GM20431 (cell line): ENCODE data around the gene SLC38A1.
"Not testable (repeated sequence)": the region's sequence is repeated elsewhere in the genome, so short reads cannot be mapped to it uniquely, and the experiment has no call there.

Experiments
- in situ Hi-C: fragments of 300-500 bp; cut with MseI, MboI; formaldehyde crosslinking; loops from one replicate; pipeline ENCODE4 v1.15.0; 2020; ENCODE audit warnings: low sequenced_read_pairs; ENCODE audit not compliant: unreplicated experiment

SLC38A1 gene

DNA sequence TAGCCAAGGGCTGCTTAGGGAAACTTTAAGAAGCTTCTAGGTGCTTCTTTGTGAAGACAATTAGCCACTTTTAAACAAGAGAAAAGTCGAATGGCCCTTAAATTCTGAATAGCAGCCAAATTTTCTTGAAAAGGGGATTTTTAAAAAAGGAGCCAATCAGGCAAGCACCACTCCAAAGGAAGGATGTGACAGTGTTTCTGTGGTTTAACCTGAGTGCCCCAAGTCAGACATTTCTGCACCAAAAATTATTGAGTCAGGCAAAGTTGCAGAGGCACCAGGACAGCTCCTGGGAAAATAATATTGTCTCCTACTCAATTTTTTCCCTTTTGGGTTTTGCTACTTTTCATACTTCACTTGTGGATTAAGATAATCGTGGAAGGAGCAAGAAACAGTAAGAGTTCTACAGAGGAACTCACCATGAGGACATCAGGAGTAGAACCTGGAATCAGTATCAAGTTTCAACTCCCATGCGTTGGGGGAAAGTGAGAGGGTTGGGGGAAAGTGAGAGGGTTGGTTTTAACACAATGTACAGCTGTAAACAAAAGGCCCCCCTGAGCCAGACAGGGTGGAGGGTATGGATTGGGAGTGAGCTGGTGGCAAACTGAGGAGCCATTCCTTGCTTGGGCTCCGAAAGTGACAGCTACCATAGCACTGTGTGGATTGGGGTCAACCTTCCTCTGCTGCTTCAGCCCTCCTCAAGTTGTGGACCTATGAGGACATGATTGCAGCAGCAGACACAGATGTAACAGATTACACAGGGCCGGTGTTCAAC lies 90.8 kb downstream of the SLC38A1 start:
- in situ Hi-C loops, result no loop called here

DNA sequence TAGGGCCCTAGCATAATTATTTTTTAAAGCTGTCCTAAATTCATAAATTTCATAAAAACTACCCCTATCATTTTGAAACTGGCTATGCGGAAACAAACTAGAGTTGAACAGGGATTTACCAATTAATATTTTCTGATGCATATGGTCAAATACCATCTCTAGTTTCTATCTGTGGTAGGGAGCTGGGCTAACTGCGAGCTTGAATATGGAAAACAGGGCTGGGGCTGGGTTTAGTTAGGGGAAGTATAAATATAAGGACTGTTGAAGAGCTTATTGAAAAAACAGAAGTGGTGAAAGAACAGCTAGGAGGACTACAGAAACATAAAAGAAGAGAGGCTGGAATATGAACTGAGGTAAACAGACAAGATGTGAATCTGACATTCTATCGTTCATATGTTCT lies 91.8 kb downstream of the SLC38A1 start:
- in situ Hi-C loops, result no loop called here

DNA sequence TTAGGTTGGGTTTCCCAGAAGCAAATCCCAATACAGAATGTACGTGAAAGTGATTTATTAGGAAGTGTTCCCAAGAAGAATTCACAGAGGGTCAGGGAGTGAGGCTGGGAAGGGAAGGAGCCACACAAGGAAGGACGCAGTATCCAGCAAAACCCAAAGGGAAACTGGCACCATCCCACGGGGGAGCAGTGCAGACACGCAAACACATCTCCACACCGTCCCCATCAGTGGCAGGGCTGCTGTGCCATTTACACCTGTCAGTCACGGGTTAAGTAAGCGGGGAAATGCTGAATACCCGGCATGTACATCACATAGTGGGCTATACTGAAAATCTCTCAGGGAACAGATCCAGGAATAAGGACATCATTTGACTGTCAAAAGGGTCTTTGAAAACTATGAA lies 93.9 kb downstream of the SLC38A1 start:
- in situ Hi-C loops, result no loop called here

DNA sequence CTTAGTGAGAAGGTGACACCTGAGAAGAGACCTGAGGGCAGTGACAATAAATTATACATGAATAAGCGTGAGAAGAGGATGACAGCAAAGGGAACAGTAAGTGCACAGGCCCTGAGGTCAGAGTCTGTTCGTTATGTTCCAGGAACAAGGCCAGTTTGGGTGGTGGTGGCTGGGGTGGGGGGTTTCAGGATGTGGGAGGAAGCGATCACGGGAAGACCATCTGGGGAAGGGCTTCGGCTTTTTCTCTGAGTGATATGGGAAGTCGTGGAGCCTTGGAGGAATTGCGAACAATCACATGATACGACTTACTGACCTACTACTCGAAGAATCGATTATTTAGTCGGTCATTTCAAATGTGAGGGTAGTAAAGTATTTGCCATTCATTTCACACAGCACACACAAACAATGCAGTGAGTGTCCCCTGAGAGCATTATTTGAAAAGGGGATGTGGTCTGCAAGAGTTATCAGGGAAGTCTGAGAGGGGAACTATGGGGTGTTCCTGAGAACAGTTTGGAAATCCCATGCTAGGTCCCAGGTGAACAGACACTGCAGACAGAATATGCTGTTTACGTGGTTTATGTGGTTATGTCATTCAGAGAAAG lies 94.7 kb downstream of the SLC38A1 start:
- in situ Hi-C loops, result no loop called here

DNA sequence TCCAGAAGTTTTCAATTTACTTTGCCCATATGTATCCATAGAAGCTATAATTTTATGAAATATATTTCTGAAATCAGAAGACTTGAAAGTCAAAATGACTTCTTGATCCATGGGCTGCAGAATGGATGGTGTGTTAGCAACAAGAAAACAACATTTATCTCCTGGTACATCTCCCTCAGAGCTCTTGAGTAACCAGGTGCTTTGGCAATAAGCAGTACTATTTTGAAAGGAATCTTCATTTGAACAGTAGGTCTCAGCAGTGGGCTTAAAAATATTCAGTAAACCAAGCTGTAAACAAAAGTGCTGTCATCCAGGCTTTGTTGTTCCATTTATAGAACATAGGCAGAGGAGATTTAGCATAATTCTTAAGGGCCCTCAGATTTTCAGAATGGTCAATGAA lies 100.4 kb downstream of the SLC38A1 start:
- in situ Hi-C loops, result no loop called here

DNA sequence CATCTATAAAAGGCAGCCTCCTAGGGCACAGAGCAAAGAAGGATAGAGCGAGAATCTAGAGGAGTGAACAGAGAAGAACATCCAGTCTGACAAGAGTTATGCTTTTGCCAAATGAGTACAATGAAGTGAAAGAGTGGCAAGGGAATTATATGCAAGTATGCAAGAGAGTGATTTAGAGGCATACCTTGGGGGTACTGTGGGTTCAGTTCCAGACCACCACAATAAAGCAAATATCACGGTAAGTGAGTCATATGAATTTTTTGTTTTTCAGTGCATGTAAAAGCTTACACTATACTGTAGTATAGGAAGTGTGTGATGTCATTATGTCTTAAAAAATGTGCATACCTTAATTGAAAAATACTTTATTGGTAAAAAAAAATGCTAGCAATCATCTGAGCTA lies 101.4 kb downstream of the SLC38A1 start:
- in situ Hi-C loops, result no loop called here

DNA sequence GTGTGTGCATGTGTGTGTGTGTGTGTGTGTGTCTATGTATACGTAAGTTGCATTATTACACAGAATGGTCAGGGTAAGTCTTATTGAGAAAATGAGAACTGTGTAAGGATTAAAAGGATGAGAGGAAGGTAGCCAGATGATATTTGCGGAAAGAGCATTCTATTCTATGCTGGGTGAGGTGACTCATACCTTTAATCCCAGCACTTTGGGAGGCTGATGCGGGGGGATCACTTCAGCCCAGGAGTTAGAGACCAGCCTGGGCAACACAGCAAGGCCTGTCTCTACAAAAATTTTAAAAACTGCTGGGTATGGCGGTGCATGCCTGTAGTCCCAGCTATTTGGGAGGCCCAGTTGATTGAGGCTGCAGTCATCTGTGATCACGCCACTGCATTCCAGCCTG lies 103.7 kb downstream of the SLC38A1 start:
- in situ Hi-C loops, result no loop called here

DNA sequence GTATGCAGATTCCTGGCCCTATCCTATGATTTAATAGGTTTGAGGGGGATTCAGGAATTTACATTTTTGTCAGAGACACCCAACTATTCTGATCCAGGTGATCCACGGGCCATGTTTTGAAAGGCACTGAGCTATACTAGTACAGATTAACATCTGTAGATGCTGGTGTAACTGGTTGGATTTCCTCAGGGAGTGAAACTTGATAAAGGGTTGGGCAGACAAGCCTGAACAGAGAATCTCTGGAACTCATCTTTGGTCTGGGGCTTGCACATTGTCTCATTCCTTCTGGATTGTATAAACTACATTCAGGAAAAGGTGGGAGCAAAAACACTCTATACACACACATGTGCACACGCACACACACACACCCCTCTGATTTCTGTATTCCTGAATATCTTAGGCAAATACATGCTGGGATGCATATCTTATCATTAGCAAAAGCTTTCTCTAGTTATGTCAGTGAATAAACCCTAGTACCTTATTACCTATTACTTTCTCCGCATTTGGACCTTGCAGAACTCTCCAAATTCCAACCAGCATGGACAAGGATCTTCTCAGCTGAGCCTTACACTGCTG lies 104.6 kb downstream of the SLC38A1 start:
- in situ Hi-C loops, result no loop called here

DNA sequence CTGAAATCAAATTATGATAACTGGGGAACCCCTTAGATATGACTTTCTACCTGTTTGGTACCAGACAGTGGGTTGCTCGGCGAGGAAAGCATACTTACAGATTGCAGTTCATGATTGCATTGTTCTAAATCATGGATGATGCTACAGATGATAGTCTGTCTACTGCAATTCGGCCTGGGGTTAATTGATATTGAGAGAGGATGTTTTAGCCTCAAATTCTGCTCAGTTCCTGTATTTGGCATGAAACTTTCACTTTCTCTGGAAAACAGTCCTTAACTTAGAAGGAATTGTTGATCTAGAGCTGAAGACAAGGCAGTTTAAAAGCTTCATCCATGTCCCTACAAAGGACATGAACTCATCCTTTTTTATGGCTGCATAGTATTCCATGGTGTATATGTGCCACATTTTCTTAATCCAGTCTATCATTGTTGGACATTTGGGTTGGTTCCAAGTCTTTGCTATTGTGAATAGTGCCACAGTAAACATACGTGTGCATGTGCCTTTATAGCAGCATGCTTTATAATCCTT lies 106.2 kb downstream of the SLC38A1 start:
- in situ Hi-C loops, result not testable (repeated sequence)

DNA sequence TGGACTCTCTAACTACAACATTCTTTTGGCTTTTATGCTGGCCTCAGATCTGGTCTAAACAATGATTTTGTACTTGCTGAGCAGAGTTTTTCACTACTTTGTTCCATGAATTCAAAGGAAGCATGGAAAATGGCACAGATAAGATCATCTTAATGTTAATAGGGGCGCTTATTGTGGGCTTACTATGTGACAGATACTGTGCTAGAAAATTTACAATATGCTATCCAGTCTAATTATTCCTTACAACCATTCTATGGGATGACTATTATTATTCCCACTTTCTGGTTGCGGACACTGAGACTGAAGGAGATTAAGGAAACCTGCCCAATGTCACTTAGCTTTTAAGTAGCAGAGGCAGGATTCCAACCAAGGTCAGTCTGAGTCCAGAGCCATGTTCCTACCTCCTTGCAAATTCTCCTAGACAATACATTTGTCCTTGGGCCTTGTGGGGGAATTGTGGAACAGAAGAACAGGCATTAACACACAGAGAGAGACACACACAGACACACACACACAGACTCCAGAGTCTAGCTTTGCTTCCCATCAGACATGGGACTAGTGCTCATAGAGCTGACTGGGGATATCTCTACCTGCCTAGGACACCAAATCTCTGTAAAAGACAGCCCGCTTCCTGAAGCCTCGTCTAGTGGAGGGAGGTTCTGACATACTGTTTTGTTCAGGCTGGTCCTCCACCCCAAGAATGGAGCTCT lies 107.7 kb downstream of the SLC38A1 start:
- in situ Hi-C loops, result no loop called here

DNA sequence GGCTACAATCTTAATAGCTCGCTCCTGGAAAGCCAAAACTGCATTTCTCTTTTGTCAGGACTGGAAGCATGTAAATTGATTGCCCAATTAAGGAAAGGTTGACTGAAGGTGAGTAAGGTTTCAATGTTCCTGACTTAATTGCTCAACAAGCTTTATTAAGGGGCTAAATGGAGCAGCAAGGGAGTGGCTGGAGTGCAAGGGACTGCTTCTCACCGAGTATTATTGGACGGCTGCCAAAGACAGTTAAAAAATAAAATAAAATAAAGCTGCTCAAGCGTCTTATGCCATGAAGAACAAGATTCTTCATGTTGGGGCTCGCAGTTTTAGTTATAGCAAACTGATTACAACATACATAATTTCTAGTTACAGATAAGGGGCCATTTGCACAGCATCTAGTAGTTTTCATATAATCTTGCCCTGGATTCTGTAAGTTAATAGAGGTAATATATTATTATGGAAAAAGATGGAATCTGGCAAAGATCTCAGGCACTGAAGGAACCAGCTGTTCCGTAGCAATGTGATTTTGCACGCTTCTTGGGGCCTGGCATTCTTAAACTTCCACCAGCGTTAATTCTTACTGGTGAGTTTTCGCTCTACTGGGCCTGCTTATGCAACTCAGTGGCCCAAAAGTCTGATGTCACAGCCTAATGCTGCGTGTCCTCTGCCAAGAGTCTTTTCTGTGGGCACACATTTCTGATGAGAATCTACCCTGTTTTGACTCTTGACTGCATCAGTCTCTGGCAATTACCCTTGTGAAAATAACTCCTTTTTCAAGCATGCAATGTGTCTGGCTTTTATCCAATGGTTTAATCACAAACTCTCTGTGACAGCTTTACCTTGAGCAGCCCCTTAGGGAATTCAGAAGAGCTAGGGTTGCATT lies 108.5 kb downstream of the SLC38A1 start:
- in situ Hi-C loops, result no loop called here

DNA sequence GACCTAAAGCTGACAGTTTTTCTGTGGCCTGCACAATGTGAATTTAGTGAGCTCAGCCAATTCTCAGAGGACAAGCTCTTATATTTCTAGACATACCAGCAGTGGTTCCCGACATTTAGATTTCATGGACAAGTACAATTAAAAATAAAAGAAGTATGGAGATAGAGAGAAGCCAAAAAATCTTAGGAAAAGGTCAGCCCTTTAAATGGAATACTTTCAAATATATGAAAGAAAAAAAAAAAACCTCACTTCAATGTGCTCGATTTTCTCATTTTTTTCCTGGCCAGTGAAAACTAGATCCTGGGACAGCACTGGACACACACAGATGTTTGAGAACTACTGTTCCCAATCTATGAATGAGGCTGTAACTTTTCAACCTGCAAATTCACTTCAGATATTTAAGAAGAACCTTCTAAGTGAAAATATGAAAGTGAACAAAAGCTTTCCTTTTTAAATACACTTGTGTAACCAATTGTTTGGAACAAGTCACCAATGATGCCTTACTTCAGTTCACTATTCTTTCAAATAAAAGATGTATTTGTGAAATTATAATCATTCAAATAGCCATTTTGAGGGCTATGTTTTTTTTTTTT lies 109.4 kb downstream of the SLC38A1 start:
- in situ Hi-C loops, result no loop called here

DNA sequence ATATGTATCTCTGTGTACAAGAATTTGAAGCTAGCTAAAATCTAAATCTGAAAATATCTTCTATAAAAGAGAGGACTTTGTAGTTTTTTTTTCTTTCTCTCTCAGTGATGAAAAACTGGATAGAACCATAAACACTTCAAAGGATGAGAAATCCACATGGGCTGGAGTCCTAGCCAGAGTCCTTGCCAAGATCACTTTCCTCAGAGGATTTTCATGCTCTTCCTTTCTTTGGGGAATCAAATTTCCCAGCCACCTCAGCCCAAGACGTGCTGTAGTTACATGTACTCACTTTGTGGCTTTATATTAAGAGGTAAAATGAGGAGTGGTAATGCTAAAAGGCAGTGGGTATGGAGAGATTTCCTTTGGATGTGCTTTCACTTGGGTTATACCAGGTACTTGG lies 110.3 kb downstream of the SLC38A1 start:
- in situ Hi-C loops, result no loop called here

DNA sequence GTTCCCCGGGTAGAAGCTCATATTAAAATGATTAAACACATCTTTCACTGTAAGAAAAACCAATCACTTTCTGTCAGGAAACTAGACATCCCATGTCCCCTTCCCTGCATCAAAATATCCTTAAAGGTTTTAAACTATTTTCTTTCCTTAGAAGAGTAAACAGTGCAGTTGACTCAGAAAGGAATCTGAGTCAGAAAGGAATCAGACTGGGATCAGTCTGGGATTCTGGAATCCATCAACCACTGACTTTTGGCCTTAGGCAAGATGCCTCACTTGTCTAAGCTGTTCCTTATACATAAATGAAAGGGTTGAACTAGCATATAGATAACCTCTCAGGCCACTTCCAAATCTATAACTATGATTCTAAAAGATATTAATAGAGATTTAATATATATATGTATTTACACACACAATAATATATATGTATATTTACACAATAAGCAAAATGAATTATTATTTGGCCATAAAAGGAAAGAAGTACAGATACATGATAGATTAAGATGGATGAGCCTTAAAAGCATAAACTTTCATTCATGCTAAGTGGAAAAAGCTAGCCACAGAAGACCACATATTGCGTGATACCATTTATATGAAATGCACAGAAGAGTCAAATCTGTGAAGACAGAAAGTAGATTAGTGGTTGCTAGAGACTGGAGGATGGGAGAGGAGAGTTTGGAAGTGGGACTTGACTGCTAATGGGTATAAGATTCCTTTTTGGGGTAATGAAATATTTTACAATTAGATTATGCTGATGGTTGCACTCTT lies 114.4 kb downstream of the SLC38A1 start:
- in situ Hi-C loops, result no loop called here

DNA sequence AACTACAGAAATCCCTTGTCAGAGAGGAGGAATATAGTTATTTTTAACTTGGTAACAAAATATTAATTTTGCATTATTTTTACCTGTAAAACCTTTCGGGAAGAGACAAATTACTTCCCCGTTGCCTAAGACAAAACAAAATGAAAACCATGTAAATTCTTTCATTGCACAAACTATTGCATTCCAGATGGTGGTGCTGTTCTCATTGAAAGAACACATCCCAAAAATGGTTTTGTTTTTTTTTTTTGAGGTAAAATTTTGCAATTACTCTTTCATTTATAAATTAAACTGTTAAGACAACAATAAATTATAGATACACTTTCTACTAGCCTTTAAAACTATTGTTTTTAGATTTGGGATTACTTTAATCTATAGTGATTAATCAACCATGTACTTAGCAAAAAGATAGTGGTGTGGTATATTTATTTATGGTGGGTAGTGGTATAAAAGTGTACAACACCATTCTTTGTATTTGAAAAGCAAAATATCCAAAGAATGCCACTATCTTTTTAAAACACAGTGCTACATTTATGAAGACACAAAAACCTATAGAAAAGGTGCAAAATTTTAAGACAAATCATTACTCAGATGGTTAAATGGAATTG lies 115.5 kb downstream of the SLC38A1 start:
- in situ Hi-C loops, result no loop called here

DNA sequence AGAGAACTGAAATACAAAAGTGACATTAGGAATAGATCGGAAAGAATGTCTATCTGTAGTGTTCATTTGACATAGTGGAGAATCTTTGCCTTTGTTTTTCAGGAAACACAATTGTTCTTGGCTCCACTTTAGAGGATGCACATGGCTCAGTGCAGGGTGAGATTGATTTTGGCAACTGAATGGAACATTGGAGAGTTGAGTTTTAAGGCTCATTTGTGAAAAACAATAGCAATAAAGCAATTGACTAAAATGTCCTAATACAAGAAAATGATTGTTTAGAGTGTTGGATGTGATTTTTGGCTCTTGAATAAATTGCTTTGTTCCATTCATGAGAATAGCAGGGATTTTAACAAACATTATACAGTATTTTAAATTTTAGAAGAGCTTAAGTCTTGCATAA lies 116.4 kb downstream of the SLC38A1 start:
- in situ Hi-C loops, result no loop called here

DNA sequence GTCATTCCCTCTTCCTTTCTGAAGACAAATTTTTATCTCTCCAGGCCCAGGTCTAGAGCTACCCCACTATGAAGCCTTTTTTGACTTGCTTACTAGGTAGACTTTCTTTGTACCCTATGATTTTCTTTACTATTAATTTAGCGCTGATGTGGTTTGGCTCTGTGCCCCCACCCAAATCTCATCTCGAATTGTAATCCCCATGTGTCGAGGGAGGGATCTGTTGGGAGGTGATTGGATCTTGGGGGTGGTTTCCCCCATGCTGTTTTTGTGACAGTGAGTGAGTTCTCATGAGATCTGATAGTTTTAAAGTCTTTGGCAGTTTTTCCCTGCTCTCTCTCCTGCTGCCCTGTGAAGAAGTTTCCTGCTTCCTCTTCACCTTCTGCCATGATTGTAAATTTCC lies 118.1 kb downstream of the SLC38A1 start:
- in situ Hi-C loops, result no loop called here

DNA sequence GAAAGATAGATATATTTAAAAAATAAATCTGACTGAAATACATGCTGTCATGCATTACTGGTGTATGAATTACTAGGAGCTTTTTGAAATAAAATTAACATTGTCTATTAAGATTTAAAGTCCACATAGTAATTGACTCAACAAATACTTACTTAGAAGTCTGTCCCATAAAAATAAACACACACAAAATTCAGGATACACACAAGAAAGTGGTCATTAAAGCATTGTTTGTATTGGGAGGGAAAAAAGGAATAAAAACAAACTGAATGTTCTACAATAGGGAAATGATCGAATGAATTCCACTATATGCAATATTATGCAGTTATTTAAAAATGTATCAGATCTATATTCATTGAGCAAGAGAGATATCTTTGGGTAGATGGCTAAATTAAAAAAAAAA lies 118.9 kb downstream of the SLC38A1 start:
- in situ Hi-C loops, result loop anchor here (25.0 kb wide), 1 partner anchor 512 kb away; no protein-coding TSS in a partner anchor
